GM19324 (cell line): Measurements from ENCODE around the gene MUCL3.
"Not testable (repeated sequence)": the region's sequence is repeated elsewhere in the genome, so short reads cannot be mapped to it uniquely, and the experiment has no call there.

Experiments used
- ATAC-seq: cut with Tn5 transposase; IDR thresholded peaks from one replicate; pipeline ENCODE4 v1.9.1; 2021; ENCODE audit warnings: mild to moderate bottlenecking, moderate library complexity; ENCODE audit not compliant: unreplicated experiment, low FRiP score

The MUCL3 gene

DNA sequence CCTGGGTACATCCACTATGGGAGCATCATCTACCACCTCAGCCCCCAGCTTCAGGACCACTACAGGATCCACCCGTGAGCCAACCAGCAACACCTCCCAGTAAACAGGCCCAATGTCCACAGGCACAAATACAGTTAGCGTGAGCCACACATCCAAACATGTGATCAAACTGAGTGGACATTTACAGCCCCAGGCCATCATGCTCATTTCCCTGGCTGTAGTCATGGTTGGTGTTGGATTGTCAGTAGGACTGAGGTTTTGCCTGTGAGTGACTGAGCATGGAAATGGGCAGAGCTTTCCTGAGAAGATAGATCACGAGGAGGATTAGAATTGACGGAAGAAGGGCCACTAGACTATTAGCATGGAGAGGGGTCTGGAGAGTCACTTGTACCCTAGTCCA is 32.0 kb downstream of the MUCL3 start:
- ATAC-seq, result no peak

- ATAC-seq, result no peak
Observed at GRCh38 chr6:30974490-30975252, 33.9 kb downstream of the MUCL3 start.

GRCh38 chr6:30979141-30979540 is 38.4 kb downstream of the MUCL3 start:
- ATAC-seq, result no peak

DNA sequence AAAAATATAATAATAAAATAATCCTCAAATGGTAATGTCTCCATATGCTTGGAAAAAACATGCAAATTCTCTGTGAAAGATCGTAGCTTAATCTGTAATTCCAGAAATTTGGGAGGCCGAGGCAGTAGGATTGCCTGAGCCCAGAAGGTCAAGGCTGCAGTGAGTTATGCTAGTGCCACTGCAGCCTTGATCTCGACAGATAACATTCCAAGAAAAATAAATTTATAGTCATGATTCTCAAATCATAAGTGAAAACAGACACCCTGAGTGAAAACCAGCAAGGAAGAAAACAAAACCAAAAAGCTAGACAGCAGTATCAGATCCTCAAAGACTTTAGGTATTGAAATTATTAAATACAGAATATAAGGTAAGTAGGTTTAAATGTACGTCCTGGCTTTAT is 38.9 kb downstream of the MUCL3 start:
- no peak for ATAC-seq

DNA sequence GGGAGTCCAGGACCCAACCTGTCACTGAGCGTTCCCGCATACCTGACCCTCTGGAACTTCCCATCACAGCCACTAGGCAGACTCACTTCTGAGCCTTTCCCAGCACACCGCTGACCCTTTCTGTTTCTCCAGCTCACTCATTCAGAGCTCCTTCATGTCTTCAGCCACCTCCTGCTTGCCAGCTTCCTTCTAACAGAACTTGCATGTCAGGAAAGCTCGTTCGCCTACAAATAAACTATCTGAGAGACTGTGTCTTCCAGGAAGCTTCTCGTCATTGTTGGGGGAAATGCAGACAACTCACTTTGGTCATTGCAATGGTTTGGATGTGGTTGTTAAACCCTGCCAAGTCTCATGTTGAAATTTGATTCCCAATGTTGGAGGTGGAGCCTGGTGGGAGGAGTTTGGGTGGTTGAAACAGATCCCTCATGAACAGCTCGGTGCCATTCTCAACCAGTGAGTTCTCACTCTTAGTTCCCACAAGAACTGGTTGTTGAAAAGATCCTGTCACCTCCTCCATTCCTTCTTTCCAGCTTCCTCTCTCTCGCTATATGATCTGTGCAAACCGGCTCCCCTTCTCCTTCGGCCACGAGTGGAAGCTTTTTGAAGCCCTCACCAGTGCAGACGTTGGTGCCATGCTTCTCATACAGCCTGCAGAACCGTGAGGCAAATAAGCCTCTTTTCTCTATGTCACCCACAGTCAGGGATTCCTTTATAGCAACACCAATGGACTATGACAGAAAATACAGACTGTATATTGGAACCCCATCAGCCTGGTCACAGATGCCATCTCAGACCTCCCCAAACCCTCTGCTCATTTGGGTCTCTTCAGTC is 41.4 kb downstream of the MUCL3 start:
- no peak for ATAC-seq

GRCh38 chr6:30983439-30983838 is 42.7 kb downstream of the MUCL3 start, which contains the start of gene MUC21:
MUC21 (plus strand) TSS chr6:30983718; CDS start chr6:30983959, 241 bp downstream.
- no peak for ATAC-seq

DNA sequence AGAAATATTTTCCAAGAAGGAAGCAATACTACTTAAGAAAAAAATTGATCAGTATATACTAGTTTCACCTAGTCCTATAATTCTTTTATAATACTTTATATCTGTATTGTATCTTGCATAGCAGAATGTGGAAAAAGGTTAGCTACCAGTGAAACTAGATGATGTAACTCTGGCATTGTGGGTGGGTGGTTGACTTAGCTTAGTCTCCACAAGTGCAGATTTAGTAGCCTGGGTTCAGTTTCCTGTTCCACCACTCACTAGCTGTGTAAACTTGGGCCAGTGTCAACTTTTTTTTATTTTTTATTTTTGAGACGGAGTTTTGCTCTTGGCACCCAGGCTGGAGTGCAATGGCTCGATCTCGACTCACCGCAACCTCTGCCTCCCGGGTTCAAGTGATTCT is 44.7 kb downstream of the MUCL3 start:
- no peak for ATAC-seq

DNA sequence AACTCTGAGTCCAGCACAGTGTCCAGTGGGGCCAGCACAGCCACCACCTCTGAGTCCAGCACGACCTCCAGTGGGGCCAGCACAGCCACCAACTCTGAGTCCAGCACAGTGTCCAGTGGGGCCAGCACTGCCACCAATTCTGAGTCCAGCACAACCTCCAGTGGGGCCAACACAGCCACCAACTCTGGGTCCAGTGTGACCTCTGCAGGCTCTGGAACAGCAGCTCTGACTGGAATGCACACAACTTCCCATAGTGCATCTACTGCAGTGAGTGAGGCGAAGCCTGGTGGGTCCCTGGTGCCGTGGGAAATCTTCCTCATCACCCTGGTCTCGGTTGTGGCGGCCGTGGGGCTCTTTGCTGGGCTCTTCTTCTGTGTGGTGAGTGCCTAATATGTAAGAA is 46.5 kb downstream of the MUCL3 start:
- ATAC-seq, result no peak

GRCh38 chr6:30988209-30988825 is 47.5 kb downstream of the MUCL3 start:
- no peak for ATAC-seq

DNA sequence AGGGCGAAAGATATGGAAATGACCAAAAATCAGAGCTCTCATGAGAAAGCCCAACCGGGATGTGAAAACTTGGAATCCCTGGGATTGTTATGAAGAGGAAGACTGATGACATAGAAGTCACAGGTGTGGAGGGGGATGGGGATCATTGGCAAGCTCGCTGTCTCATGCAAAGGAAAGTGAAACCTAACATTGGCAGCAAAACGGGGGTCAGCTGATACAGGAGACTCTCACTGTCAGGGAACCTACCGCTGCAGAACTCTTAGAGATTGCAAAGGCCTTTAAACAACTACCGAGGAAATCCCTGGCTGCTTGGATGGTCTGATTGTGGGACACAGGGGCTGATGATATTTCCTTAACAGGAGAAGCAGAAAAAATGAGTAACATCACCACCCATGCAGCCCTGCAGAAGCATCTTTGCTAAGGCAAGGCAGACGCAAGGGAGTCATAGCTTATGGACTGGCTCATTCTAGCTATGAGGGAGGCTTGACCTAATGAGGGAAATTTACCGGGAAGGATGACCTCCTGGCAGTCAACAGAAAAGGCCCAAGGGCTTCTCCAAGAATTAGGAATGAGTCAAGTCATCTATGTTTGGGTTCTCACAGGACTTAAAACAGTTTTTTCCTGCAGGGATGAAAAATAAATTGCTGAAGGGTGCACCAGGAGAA is 49.8 kb downstream of the MUCL3 start:
- ATAC-seq, result no peak

- no peak for ATAC-seq
Observed at GRCh38 chr6:30991891-30992290, 51.1 kb downstream of the MUCL3 start.

- ATAC-seq, result no peak
Observed at GRCh38 chr6:30997301-30997700, 56.5 kb downstream of the MUCL3 start.

GRCh38 chr6:30998785-30999184 is 58.0 kb downstream of the MUCL3 start:
- no peak for ATAC-seq

DNA sequence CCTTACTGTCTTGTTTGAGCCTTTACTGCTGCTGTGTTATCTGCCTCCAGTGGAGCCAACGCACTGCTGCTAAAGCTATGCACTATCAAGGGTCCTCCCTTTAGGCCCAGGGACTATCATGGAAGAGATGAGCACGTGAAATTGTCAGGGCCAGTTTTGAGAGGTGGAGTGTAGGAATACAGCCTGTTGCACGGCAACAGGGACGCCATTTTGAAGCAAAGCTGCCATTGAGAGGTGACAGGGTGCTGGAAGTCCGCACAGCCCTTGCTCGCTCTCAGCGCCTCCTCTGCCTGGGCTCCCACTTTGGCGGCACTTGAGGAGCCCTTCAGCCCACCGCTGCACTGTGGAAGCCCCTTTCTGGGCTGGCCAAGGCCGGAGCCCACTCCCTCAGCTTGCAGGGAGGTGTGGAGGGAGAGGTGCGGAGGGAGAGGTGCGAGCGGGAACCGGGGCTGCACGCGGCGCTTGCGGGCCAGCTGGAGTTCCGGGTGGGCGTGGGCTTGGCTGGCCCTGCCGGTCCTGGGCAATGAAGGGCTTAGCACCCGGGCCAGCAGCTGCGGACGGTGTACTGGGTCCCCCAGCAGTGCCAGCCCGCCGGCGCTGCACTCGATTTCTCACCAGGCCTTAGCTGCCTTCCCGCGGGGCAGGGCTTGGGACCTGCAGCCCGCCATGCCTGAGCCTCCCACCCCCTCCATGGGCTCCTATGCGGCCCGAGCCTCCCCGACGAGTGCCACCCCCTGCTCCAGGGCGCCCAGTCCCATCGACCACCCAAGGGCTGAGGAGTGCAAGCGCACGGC is 59.5 kb downstream of the MUCL3 start:
- not testable (repeated sequence) for ATAC-seq

GRCh38 chr6:31001281-31001888 is 60.6 kb downstream of the MUCL3 start:
- no peak for ATAC-seq

GRCh38 chr6:31002471-31002870 is 61.7 kb downstream of the MUCL3 start:
- ATAC-seq, result no peak
